ENCODE measurements around the gene ADK.
"Not testable (repeated sequence)": the region's sequence is repeated elsewhere in the genome, so short reads cannot be mapped to it uniquely, and the experiment has no call there.

ADK gene

GRCh38 chr10:74424565-74424964 lies 273.5 kb downstream of the ADK start:
- FAIRE-seq (no peak), DNase-seq (ENCODE audit: insufficient read length, low spot score) (no peak)
- no peak for TF ChIP-seq POLR2A (IDR thresholded peaks at IDR 0.05; ENCODE audit: low read depth, low read length)

- TF ChIP-seq POLR2A (IDR thresholded peaks at IDR 0.05; ENCODE audit: low read depth, low read length), result no peak
- FAIRE-seq, result no peak
- DNase-seq (ENCODE audit: insufficient read length, low spot score), result no peak
These were observed 274.5 kb downstream of the ADK start for GRCh38 chr10:74425456-74426001.

GRCh38 chr10:74431816-74432215 lies 280.8 kb downstream of the ADK start:
- TF ChIP-seq POLR2A (IDR thresholded peaks at IDR 0.05; ENCODE audit: low read depth, low read length), result no peak
- FAIRE-seq, result no peak
- DNase-seq (ENCODE audit: insufficient read length, low spot score), result no peak

- DNase-seq (ENCODE audit: insufficient read length, low spot score), result peak; percentile 5
- FAIRE-seq, result peak; percentile 97
- no peak for TF ChIP-seq POLR2A (IDR thresholded peaks at IDR 0.05; ENCODE audit: low read depth, low read length)
These were observed 282.0 kb downstream of the ADK start for GRCh38 chr10:74432841-74433594.

GRCh38 chr10:74433595-74433956 lies 282.6 kb downstream of the ADK start:
- no peak for TF ChIP-seq POLR2A (IDR thresholded peaks at IDR 0.05; ENCODE audit: low read depth, low read length)
- FAIRE-seq, result peak; percentile 69
- no peak for DNase-seq (ENCODE audit: insufficient read length, low spot score)

- DNase-seq (ENCODE audit: insufficient read length, low spot score) (no peak), FAIRE-seq (no peak)
- no peak for TF ChIP-seq POLR2A (IDR thresholded peaks at IDR 0.05; ENCODE audit: low read depth, low read length)
These were observed 283.0 kb downstream of the ADK start for GRCh38 chr10:74433993-74434392.

GRCh38 chr10:74434547-74434946 lies 283.5 kb downstream of the ADK start:
- FAIRE-seq, result no peak
- no peak for TF ChIP-seq POLR2A (IDR thresholded peaks at IDR 0.05; ENCODE audit: low read depth, low read length)
- no peak for DNase-seq (ENCODE audit: insufficient read length, low spot score)

GRCh38 chr10:74436523-74437170 lies 285.6 kb downstream of the ADK start:
- TF ChIP-seq POLR2A (IDR thresholded peaks at IDR 0.05; ENCODE audit: low read depth, low read length), result no peak
- peak; percentile 50 for FAIRE-seq

GRCh38 chr10:74437822-74438221 lies 286.8 kb downstream of the ADK start:
- peak; percentile 96 for FAIRE-seq
- DNase-seq (ENCODE audit: insufficient read length, low spot score), result peak; percentile 27
- no peak for TF ChIP-seq POLR2A (IDR thresholded peaks at IDR 0.05; ENCODE audit: low read depth, low read length)

More at GRCh38 chr10:74436523-74437170, 285.6 kb downstream of the ADK start:
- DNase-seq (ENCODE audit: insufficient read length, low spot score), result no peak

- FAIRE-seq (peak; percentile 88), DNase-seq (ENCODE audit: insufficient read length, low spot score) (no peak)
- no peak for TF ChIP-seq POLR2A (IDR thresholded peaks at IDR 0.05; ENCODE audit: low read depth, low read length)
These were observed 288.2 kb downstream of the ADK start for GRCh38 chr10:74439213-74439612.

- DNase-seq (ENCODE audit: insufficient read length, low spot score) (no peak), FAIRE-seq (no peak)
- TF ChIP-seq POLR2A (IDR thresholded peaks at IDR 0.05; ENCODE audit: low read depth, low read length), result no peak
These were observed 294.5 kb downstream of the ADK start for GRCh38 chr10:74445493-74445892.

GRCh38 chr10:74450602-74451001 lies 299.6 kb downstream of the ADK start:
- no peak for FAIRE-seq
- TF ChIP-seq POLR2A (IDR thresholded peaks at IDR 0.05; ENCODE audit: low read depth, low read length), result no peak
- no peak for DNase-seq (ENCODE audit: insufficient read length, low spot score)

- DNase-seq (ENCODE audit: insufficient read length, low spot score) (no peak), FAIRE-seq (no peak)
- no peak for TF ChIP-seq POLR2A (IDR thresholded peaks at IDR 0.05; ENCODE audit: low read depth, low read length)
These were observed 300.3 kb downstream of the ADK start for GRCh38 chr10:74451127-74451829.

GRCh38 chr10:74453169-74453568 lies 302.1 kb downstream of the ADK start:
- DNase-seq (ENCODE audit: insufficient read length, low spot score), result no peak
- FAIRE-seq, result peak; percentile 86
- TF ChIP-seq POLR2A (IDR thresholded peaks at IDR 0.05; ENCODE audit: low read depth, low read length), result no peak

GRCh38 chr10:74457478-74457877 lies 306.5 kb downstream of the ADK start:
- FAIRE-seq; DNase-seq (ENCODE audit: insufficient read length, low spot score): not testable (repeated sequence)

Data from H54 (cell line).